Measurements from ENCODE around the gene TSKS. TPM values are rescaled to one million over a fixed set of nuclear protein-coding genes. Genes with fewer than 3 reads are reported as not detected.

The TSKS gene, protein sequence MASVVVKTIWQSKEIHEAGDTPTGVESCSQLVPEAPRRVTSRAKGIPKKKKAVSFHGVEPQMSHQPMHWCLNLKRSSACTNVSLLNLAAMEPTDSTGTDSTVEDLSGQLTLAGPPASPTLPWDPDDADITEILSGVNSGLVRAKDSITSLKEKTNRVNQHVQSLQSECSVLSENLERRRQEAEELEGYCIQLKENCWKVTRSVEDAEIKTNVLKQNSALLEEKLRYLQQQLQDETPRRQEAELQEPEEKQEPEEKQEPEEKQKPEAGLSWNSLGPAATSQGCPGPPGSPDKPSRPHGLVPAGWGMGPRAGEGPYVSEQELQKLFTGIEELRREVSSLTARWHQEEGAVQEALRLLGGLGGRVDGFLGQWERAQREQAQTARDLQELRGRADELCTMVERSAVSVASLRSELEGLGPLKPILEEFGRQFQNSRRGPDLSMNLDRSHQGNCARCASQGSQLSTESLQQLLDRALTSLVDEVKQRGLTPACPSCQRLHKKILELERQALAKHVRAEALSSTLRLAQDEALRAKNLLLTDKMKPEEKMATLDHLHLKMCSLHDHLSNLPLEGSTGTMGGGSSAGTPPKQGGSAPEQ
- total RNA-seq (2014; rRNA removed; shearing (Covaris generic)) = 0.24 and 0.52 TPM in 2 replicates

- Histone ChIP-seq H3K36me3 (replicated peaks; ENCODE audit: control insufficient read depth, insufficient read depth, low read length) (no peaks in the 10 kb centered on the region), H3K4me3 (ENCODE audit: insufficient read depth, low read depth, low read length) (no peak within 1 kb of the TSS), H3K27me3 (ENCODE audit: control insufficient read depth, insufficient read depth, low read length) (no peaks in the 10 kb centered on the region)
- peak; percentile 27 for DNase-seq
Observed at GRCh38 chr19:49763230-49763629, at the start of gene TSKS. Gene TSKS, minus strand, starts transcription at chr19:49763306. Its CDS starts 59 bp downstream, at chr19:49763247.

DNA sequence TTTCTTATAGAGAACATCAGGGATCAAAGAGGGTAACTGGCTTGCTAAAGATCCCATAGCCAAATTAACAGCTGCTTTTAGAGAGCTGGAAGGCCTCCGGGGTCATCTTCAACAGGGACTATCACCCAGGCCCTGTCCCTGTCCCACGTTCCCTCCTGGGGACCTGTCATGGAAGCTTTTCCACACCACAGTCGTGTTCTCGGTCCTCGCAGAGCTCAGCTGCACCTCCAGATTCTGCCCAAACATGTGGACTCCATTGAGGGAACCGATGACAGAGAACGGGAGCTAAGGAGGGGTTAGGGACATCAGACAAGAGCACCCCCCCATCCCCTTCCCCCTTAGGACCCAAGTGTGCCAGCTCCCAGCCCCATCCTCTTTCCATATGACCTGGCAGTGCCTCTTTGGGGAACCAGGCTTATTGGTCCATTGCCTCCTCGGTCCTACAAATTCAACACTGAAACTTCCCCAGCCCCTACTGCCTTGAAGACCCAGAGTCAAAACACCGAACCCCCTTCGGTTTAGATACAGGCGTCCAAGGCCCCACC, 49.4 kb upstream of the TSKS start:
- H3K27me3 ChIP-seq (ENCODE audit: control insufficient read depth, insufficient read depth, low read length) = no peaks in the 10 kb centered on the region; the same call in 1 of the 2 replicates
- no peak for DNase-seq
- H3K36me3 ChIP-seq (replicated peaks; ENCODE audit: control insufficient read depth, insufficient read depth, low read length) = 0 out of 2 replicates have a peak, but pooled peaks cover 1% of the 10 kb centered on the region
- H3K4me3 ChIP-seq (ENCODE audit: insufficient read depth, low read depth, low read length) = peak overlapping the region; percentile 52

DNA sequence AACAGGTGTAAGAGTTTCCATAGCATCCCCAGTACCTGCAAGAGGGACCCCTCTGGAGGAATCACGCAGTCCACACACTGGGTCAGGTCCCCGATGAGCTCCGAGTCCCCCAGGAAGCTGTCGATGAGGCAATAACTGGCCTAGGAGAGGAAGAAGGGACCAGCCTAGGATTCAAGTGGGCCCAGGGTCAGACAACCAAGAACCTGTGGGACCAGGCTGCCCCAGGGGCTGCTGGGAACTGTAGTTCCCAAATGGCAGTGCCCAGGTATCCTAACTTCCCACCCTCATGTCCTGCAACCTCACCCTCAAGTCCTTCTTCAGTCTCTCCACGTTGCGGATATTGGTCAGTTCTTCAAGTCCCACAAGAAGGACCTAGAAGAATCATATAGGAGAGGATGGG, 48.2 kb upstream of the TSKS start:
- Histone ChIP-seq H3K36me3 (replicated peaks; ENCODE audit: control insufficient read depth, insufficient read depth, low read length) (peaks cover 1% of the 10 kb centered on the region; the same call in 1 of the 2 replicates), H3K27me3 (ENCODE audit: control insufficient read depth, insufficient read depth, low read length) (no peaks in the 10 kb centered on the region; the same call in 1 of the 2 replicates), H3K4me3 (ENCODE audit: insufficient read depth, low read depth, low read length) (no peak overlapping the region)
- DNase-seq = no peak

GRCh38 chr19:49809941-49810389, 46.9 kb upstream of the TSKS start:
- Histone ChIP-seq H3K36me3 (replicated peaks; ENCODE audit: control insufficient read depth, insufficient read depth, low read length) (peaks cover 3% of the 10 kb centered on the region), H3K27me3 (ENCODE audit: control insufficient read depth, insufficient read depth, low read length) (no peaks in the 10 kb centered on the region; the same call in 1 of the 2 replicates), H3K4me3 (ENCODE audit: insufficient read depth, low read depth, low read length) (no peak overlapping the region)
- DNase-seq = no peak

- DNase-seq = peak; percentile 88
Observed at GRCh38 chr19:49809160-49809940, 46.2 kb upstream of the TSKS start.

DNA sequence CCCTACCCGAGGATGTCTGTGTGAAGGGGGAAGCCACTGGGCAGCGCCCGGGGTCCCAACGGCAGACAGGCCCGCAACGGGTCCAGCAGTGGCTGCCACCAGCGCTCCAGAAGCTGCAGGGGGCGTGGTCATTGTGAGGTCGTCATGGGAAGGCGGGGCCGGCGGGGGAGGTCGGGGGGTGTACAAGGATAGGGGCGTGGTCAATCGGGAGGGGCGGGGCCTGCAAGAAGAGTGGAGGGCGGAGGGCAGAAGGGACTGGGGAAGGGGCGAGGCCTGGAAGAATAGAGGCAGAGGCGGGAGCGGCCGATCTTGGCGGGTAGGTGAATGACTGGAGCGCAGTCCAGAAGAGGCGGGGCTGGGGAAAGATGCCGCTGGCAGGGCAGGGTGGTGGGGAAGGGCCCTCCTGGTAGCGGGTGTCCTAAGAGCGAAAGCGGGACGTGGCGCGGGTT, 45.6 kb upstream of the TSKS start:
- DNase-seq = peak; percentile 100
- Histone ChIP-seq H3K27me3 (ENCODE audit: control insufficient read depth, insufficient read depth, low read length) (no peaks in the 10 kb centered on the region; the same call in 1 of the 2 replicates), H3K4me3 (ENCODE audit: insufficient read depth, low read depth, low read length) (peak overlapping the region; percentile 63), H3K36me3 (replicated peaks; ENCODE audit: control insufficient read depth, insufficient read depth, low read length) (peaks cover 3% of the 10 kb centered on the region)

More at GRCh38 chr19:49809160-49809940, 46.2 kb upstream of the TSKS start:
- Histone ChIP-seq H3K4me3 (ENCODE audit: insufficient read depth, low read depth, low read length) (peak overlapping the region; percentile 63), H3K36me3 (replicated peaks; ENCODE audit: control insufficient read depth, insufficient read depth, low read length) (peaks cover 3% of the 10 kb centered on the region), H3K27me3 (ENCODE audit: control insufficient read depth, insufficient read depth, low read length) (no peaks in the 10 kb centered on the region; the same call in 1 of the 2 replicates)

GRCh38 chr19:49807904-49808675, 45.0 kb upstream of the TSKS start:
- peak overlapping the region; percentile 26 for H3K4me3 ChIP-seq (ENCODE audit: insufficient read depth, low read depth, low read length)
- H3K27me3 ChIP-seq (ENCODE audit: control insufficient read depth, insufficient read depth, low read length) = no peaks in the 10 kb centered on the region; the same call in 1 of the 2 replicates
- peaks cover 8% of the 10 kb centered on the region for H3K36me3 ChIP-seq (replicated peaks; ENCODE audit: control insufficient read depth, insufficient read depth, low read length)
- DNase-seq = peak; percentile 55

- Histone ChIP-seq H3K36me3 (replicated peaks; ENCODE audit: control insufficient read depth, insufficient read depth, low read length) (peaks cover 9% of the 10 kb centered on the region), H3K4me3 (ENCODE audit: insufficient read depth, low read depth, low read length) (no peak overlapping the region), H3K27me3 (ENCODE audit: control insufficient read depth, insufficient read depth, low read length) (no peaks in the 10 kb centered on the region; the same call in 1 of the 2 replicates)
- peak; percentile 29 for DNase-seq
Observed at GRCh38 chr19:49807058-49807903, 44.2 kb upstream of the TSKS start.

GRCh38 chr19:49806620-49806959, 43.5 kb upstream of the TSKS start:
- DNase-seq = no peak
- Histone ChIP-seq H3K36me3 (replicated peaks; ENCODE audit: control insufficient read depth, insufficient read depth, low read length) (peaks cover 9% of the 10 kb centered on the region), H3K4me3 (ENCODE audit: insufficient read depth, low read depth, low read length) (no peak overlapping the region), H3K27me3 (ENCODE audit: control insufficient read depth, insufficient read depth, low read length) (no peaks in the 10 kb centered on the region; the same call in 1 of the 2 replicates)

- peak overlapping the region; percentile 8; the same call in 1 of the 2 replicates for H3K4me3 ChIP-seq (ENCODE audit: insufficient read depth, low read depth, low read length)
- no peak for DNase-seq
- H3K36me3 ChIP-seq (replicated peaks; ENCODE audit: control insufficient read depth, insufficient read depth, low read length) = peaks cover 9% of the 10 kb centered on the region
- no peaks in the 10 kb centered on the region; the same call in 1 of the 2 replicates for H3K27me3 ChIP-seq (ENCODE audit: control insufficient read depth, insufficient read depth, low read length)
Observed at GRCh38 chr19:49805822-49806619, 42.9 kb upstream of the TSKS start.

GRCh38 chr19:49803529-49803856, 40.4 kb upstream of the TSKS start:
- no peak for DNase-seq
- H3K36me3 ChIP-seq (replicated peaks; ENCODE audit: control insufficient read depth, insufficient read depth, low read length) = peaks cover 12% of the 10 kb centered on the region
- no peaks in the 10 kb centered on the region for H3K27me3 ChIP-seq (ENCODE audit: control insufficient read depth, insufficient read depth, low read length)
- H3K4me3 ChIP-seq (ENCODE audit: insufficient read depth, low read depth, low read length) = no peak overlapping the region

- peaks cover 12% of the 10 kb centered on the region for H3K36me3 ChIP-seq (replicated peaks; ENCODE audit: control insufficient read depth, insufficient read depth, low read length)
- DNase-seq = peak; percentile 71
- peak overlapping the region; percentile 45 for H3K4me3 ChIP-seq (ENCODE audit: insufficient read depth, low read depth, low read length)
- H3K27me3 ChIP-seq (ENCODE audit: control insufficient read depth, insufficient read depth, low read length) = no peaks in the 10 kb centered on the region
Observed at GRCh38 chr19:49802836-49803528, 39.9 kb upstream of the TSKS start.

Measured in H7 (cell line).